Measurements from ENCODE around the gene PYDC1.

DNA sequence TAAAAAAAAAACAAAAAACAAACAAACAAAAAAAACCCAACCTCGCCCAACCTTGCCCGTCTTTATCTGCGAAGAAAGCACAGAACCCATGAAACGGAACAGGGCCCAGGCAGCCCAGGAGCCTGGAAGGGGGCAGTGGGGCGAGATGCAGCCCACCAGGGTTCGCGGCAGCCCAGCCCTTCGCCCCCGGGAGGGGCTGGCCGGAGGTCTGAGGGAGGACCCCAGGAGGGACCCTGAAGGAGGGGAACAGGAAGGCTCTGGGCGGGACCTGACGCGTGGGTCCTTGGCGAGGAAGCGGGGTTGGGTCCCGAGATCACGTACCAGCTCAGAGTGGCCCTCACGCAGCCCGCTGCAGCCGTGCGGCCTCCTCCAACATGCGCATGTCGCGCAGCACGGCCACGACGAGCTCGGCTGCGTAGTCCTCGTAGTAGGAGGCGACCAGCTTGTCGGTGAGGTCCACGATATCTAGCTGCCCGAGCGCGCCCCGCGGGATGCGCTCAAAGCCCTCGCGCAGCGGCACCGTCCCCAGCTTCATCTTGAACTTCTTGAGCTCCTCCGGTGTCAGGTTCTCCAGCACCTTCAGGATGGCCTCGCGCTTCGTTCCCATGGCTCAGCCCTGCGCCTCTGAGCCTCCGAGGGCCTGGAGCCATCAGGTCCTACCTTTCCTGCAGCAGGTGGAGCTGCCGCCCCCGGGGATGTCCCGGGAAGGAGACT lies at the start of gene PYDC1:
- TF ChIP-seq, protein P1, sequence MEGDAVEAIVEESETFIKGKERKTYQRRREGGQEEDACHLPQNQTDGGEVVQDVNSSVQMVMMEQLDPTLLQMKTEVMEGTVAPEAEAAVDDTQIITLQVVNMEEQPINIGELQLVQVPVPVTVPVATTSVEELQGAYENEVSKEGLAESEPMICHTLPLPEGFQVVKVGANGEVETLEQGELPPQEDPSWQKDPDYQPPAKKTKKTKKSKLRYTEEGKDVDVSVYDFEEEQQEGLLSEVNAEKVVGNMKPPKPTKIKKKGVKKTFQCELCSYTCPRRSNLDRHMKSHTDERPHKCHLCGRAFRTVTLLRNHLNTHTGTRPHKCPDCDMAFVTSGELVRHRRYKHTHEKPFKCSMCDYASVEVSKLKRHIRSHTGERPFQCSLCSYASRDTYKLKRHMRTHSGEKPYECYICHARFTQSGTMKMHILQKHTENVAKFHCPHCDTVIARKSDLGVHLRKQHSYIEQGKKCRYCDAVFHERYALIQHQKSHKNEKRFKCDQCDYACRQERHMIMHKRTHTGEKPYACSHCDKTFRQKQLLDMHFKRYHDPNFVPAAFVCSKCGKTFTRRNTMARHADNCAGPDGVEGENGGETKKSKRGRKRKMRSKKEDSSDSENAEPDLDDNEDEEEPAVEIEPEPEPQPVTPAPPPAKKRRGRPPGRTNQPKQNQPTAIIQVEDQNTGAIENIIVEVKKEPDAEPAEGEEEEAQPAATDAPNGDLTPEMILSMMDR (IDR thresholded peaks at IDR 0.05), result no peak
- no peak for TF ChIP-seq POLR2A (IDR thresholded peaks at IDR 0.05)
